GM12801 (cell line): ENCODE measurements around the gene ZBTB20.

ENCODE experiments used
- CTCF ChIP-seq: IDR thresholded peaks from one replicate; pipeline ENCODE4 v1.5.1; 2011; ENCODE audit warnings: control low read depth; ENCODE audit not compliant: insufficient read length; ENCODE audit errors: extremely low read depth

ZBTB20 gene

GRCh38 chr3:114299941-114300624, 847.0 kb downstream of the ZBTB20 start:
- TF ChIP-seq CTCF = no peak

- no peak for TF ChIP-seq CTCF
Observed at GRCh38 chr3:114299421-114299820, 847.7 kb downstream of the ZBTB20 start.

GRCh38 chr3:114295946-114296345, 851.1 kb downstream of the ZBTB20 start:
- TF ChIP-seq CTCF = no peak

- TF ChIP-seq CTCF = no peak
Observed at GRCh38 chr3:114294940-114295480, 852.1 kb downstream of the ZBTB20 start.

- no peak for TF ChIP-seq CTCF
Observed at GRCh38 chr3:114293838-114294535, 853.1 kb downstream of the ZBTB20 start, which contains the start of gene TIGIT. Gene TIGIT (plus strand): TSS chr3:114294028. CDS start chr3:114294062, 34 bp downstream.

GRCh38 chr3:114290911-114291901, 855.9 kb downstream of the ZBTB20 start:
- no peak for TF ChIP-seq CTCF
